Loucy (cell line): ENCODE results near the gene DDX49.

Experiments used
- H2AFZ ChIP-seq: fragments of 200-600 bp; sonication (generic); 2 replicates; pipeline ENCODE4 v1.6.0; 2016; ENCODE audit warnings: antibody characterized with exemption, mild to moderate bottlenecking, low read length, moderate library complexity
- H3F3A ChIP-seq: fragments of 200-600 bp; 2 replicates; pipeline ENCODE4 v1.6.0; 2016; ENCODE audit warnings: antibody characterized with exemption, low read depth, mild to moderate bottlenecking
- H3K27me3 ChIP-seq: fragments of 200-600 bp; sonication (generic); 2 replicates; pipeline ENCODE4 v1.6.1; 2014; ENCODE audit warnings: low read length, mild to moderate bottlenecking; ENCODE audit not compliant: insufficient read depth, poor library complexity, severe bottlenecking
- H3K36me3 ChIP-seq: fragments of 200-600 bp; sonication (generic); 2 replicates; pipeline ENCODE4 v1.6.1; 2016; ENCODE audit warnings: low read length; ENCODE audit not compliant: insufficient read depth
- H3K4me1 ChIP-seq: fragments of 200-600 bp; sonication (generic); 2 replicates; pipeline ENCODE4 v1.5.1; 2014; ENCODE audit warnings: low read length, mild to moderate bottlenecking; ENCODE audit not compliant: insufficient read depth, poor library complexity, severe bottlenecking
- H3K4me2 ChIP-seq: fragments of 200-600 bp; sonication (generic); 2 replicates; pipeline ENCODE4 v1.6.0; 2014; ENCODE audit warnings: antibody characterized with exemption, low read length, low read depth, mild to moderate bottlenecking; ENCODE audit not compliant: poor library complexity, severe bottlenecking
- H3K4me3 ChIP-seq: fragments of 200-600 bp; sonication (generic); 2 replicates; pipeline ENCODE4 v1.5.1; 2014; ENCODE audit warnings: low read length, mild to moderate bottlenecking, mixed read lengths; ENCODE audit not compliant: poor library complexity, severe bottlenecking
- H3K79me2 ChIP-seq: fragments of 200-600 bp; sonication (generic); 2 replicates; pipeline ENCODE4 v1.6.1; 2014; ENCODE audit warnings: low read length; ENCODE audit not compliant: insufficient read depth
- H3K9ac ChIP-seq: fragments of 200-600 bp; sonication (generic); 2 replicates; pipeline ENCODE4 v1.6.0; 2014; ENCODE audit warnings: mild to moderate bottlenecking, low read depth, low read length, moderate library complexity; ENCODE audit not compliant: poor library complexity, severe bottlenecking
- H3K9me2 ChIP-seq: fragments of 200-600 bp; sonication (generic); replicated peaks from 2 replicates; pipeline ENCODE4 v1.6.1; 2016; ENCODE audit warnings: low read depth, low read length, mixed read lengths
- H3K9me3 ChIP-seq: fragments of 200-600 bp; sonication (generic); 2 replicates; pipeline ENCODE4 v1.6.1; 2014; ENCODE audit warnings: mild to moderate bottlenecking, antibody characterized with exemption, low read length, low read depth; ENCODE audit not compliant: insufficient read depth
- H4K20me1 ChIP-seq: fragments of 200-600 bp; sonication (generic); 2 replicates; pipeline ENCODE4 v1.6.0; 2014; ENCODE audit warnings: antibody characterized with exemption, low read length, mild to moderate bottlenecking; ENCODE audit not compliant: insufficient read depth, poor library complexity, severe bottlenecking
- EZH2phosphoT487 ChIP-seq: fragments of 200-600 bp; IDR thresholded peaks from 2 replicates; pipeline ENCODE4 v1.6.1; 2018; ENCODE audit warnings: antibody characterized with exemption, mild to moderate bottlenecking, moderate library complexity, borderline replicate concordance
- TF ChIP-seq, protein P1 (sequence below): fragments of 200-600 bp; sonication (generic); conservative IDR thresholded peaks from 2 replicates; pipeline ENCODE4 v1.5.1; 2014; ENCODE audit warnings: mild to moderate bottlenecking, antibody characterized with exemption, low read length

DDX49 gene

GRCh38 chr19:18945297-18945696, 25.8 kb downstream of the DDX49 start:
- Histone ChIP-seq H3K27me3 (no peaks in the 10 kb centered on the region), H3K79me2 (peaks cover 4% of the 10 kb centered on the region; the same call in 1 of the 2 replicates), H3K9me3 (no peaks in the 10 kb centered on the region), H3K4me2 (no peak overlapping the region), H3F3A (no peaks in the 10 kb centered on the region), H3K9me2 (no peaks in the 10 kb centered on the region), H4K20me1 (no peaks in the 10 kb centered on the region), H2AFZ (no peak overlapping the region), H3K4me1 (no peaks in the 10 kb centered on the region), H3K9ac (no peak overlapping the region), H3K36me3 (no peaks in the 10 kb centered on the region), H3K4me3 (no peak overlapping the region)
- TF ChIP-seq EZH2phosphoT487, result no peak
- TF ChIP-seq, protein P1, sequence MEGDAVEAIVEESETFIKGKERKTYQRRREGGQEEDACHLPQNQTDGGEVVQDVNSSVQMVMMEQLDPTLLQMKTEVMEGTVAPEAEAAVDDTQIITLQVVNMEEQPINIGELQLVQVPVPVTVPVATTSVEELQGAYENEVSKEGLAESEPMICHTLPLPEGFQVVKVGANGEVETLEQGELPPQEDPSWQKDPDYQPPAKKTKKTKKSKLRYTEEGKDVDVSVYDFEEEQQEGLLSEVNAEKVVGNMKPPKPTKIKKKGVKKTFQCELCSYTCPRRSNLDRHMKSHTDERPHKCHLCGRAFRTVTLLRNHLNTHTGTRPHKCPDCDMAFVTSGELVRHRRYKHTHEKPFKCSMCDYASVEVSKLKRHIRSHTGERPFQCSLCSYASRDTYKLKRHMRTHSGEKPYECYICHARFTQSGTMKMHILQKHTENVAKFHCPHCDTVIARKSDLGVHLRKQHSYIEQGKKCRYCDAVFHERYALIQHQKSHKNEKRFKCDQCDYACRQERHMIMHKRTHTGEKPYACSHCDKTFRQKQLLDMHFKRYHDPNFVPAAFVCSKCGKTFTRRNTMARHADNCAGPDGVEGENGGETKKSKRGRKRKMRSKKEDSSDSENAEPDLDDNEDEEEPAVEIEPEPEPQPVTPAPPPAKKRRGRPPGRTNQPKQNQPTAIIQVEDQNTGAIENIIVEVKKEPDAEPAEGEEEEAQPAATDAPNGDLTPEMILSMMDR, result no peak

- no peaks in the 10 kb centered on the region for H3K36me3 ChIP-seq
- no peaks in the 10 kb centered on the region for H3K9me2 ChIP-seq
- no peaks in the 10 kb centered on the region for H3K4me1 ChIP-seq
- no peaks in the 10 kb centered on the region for H3K79me2 ChIP-seq
- no peaks in the 10 kb centered on the region for H3K9me3 ChIP-seq
- H3K4me2 ChIP-seq, result no peak overlapping the region
- no peak overlapping the region for H2AFZ ChIP-seq
- H3F3A ChIP-seq, result no peaks in the 10 kb centered on the region
- H3K9ac ChIP-seq, result no peak overlapping the region
- H3K4me3 ChIP-seq, result no peak overlapping the region
- H4K20me1 ChIP-seq, result no peaks in the 10 kb centered on the region
- no peak for TF ChIP-seq EZH2phosphoT487
- TF ChIP-seq, protein P1, result no peak
- H3K27me3 ChIP-seq, result no peaks in the 10 kb centered on the region
Observed at GRCh38 chr19:18946335-18946734, 26.8 kb downstream of the DDX49 start.

DNA sequence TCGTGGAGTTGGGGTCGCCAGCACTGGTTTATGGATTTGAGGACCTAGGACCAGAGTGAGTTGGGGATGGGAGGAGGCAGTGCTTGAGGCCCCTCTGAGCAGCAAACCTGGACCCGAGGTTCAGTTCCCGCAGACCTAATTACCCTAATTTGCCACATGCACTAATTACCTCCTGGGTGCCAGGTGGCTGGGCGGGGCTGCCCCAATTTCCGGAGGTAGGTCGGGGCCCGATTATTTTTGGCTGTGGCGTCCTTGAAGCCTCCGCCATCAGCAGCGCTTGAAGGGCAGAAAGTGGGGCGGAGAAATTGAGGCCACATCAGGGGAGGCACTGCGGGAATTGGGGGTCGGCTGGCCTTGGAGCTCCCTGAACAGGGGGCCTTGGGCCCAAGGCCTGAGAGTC, 27.4 kb downstream of the DDX49 start:
- no peaks in the 10 kb centered on the region for H3K79me2 ChIP-seq
- TF ChIP-seq EZH2phosphoT487, result no peak
- TF ChIP-seq, protein P1, result no peak
- H3K36me3 ChIP-seq, result no peaks in the 10 kb centered on the region
- H3K4me1 ChIP-seq, result no peaks in the 10 kb centered on the region
- no peak overlapping the region for H2AFZ ChIP-seq
- H3K9me2 ChIP-seq, result no peaks in the 10 kb centered on the region
- no peak overlapping the region for H3K9ac ChIP-seq
- no peaks in the 10 kb centered on the region for H3K9me3 ChIP-seq
- H4K20me1 ChIP-seq, result no peaks in the 10 kb centered on the region
- H3K4me2 ChIP-seq, result no peak overlapping the region
- no peaks in the 10 kb centered on the region for H3K27me3 ChIP-seq
- H3F3A ChIP-seq, result no peaks in the 10 kb centered on the region
- H3K4me3 ChIP-seq, result no peak overlapping the region
